Right ventricle myocardium superior (tissue), 1 donor: ENCODE measurements around the gene KLK15. TPM values are rescaled to one million over a fixed set of nuclear protein-coding genes. Genes with fewer than 3 reads are reported as not detected.

ENCODE experiments used
- ATAC-seq: fragments of 200-7000 bp; cut with Tn5 transposase; one replicate; pipeline ENCODE4 v1.9.1; 2020; ENCODE audit warnings: mild to moderate bottlenecking; ENCODE audit not compliant: poor library complexity
- DNase-seq: peaks from one replicate; pipeline ENCODE4 v3.0.0-alpha.2; 2020
- intact Hi-C: fragments of 100-400 bp; cut with DNase I; formaldehyde crosslinking; loops from one replicate; pipeline ENCODE4 v1.11.2; 2022
- total RNA-seq: library from RNA; stranded (reverse); fragmentation: NEBNext Ultra II Directional; extraction: Animal tissue kit (Norgen Biotek cat#: 25700); gene quantifications from one replicate; pipeline ENCODE4 v1.2.1, GENCODE V29; 2021
- donor health status: DM: no; HTN: yes; CAD: no; lungs with severe emphysema.

The KLK15 gene
- total RNA-seq, 1 donor from 2014 or later = not detected

GRCh38 chr19:50850738-50851137 is 17.4 kb upstream of the KLK15 start:
- intact Hi-C loops = no loop called here
- DNase-seq = no peak
- ATAC-seq = no peak

- DNase-seq (no peak), ATAC-seq (no peak)
- intact Hi-C loops = no loop called here
Observed at GRCh38 chr19:50844296-50844935, 11.0 kb upstream of the KLK15 start.

DNA sequence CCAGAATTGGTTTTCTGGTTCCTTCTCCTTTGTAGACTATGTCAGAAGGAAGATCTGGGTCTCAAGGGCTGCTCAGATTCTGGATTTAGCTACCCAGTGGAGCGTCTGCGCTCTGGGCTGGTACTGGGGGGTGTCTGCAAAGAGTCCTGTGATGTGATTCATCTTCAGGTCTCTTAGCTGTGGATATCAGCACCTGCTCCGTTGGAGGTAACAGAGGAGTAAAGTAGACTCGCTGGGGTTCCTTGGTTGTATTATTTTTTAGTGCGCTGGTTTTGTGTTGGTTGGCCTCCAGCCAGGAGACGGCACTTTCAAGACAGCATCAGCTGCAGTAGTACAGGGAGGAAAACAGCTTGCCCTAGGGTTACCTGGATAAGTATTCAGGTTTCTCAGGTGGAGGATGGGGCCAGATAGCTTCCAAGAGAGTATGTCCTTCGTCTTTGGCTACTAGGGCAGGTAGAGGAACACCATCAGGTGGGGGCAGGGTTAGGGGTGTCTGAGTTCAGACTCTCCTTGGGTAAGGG is 10.4 kb upstream of the KLK15 start:
- DNase-seq (no peak), ATAC-seq (no peak)
- intact Hi-C loops = no loop called here

DNA sequence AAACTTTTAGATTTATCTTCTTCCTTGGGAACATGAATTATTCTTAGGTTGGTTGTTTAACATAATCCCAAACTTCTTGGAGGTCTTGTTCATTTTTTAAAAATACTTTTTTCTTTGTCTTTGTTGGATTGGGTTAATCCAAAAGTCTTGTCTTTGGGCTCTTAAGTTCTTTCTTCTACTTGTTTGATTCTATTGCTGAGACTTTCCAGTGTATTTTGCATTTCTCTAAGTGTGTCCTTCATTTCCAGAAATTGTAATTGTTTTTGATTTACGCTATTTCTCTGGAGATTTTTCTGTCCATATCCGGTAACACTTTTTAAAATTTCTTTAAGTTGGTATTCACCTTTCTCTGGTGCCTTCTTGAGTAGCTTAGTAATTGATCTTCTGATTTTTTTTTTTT is 9.8 kb upstream of the KLK15 start:
- ATAC-seq = no peak
- intact Hi-C loops = no loop called here
- DNase-seq = no peak

- intact Hi-C loops = no loop called here
- no peak for ATAC-seq
Observed at GRCh38 chr19:50842130-50842529, 8.8 kb upstream of the KLK15 start.

GRCh38 chr19:50839712-50840655 is 6.6 kb upstream of the KLK15 start:
- ATAC-seq (no peak), DNase-seq (no peak)
- intact Hi-C loops = no loop called here

More at GRCh38 chr19:50842130-50842529, 8.8 kb upstream of the KLK15 start:
- DNase-seq = no peak

DNA sequence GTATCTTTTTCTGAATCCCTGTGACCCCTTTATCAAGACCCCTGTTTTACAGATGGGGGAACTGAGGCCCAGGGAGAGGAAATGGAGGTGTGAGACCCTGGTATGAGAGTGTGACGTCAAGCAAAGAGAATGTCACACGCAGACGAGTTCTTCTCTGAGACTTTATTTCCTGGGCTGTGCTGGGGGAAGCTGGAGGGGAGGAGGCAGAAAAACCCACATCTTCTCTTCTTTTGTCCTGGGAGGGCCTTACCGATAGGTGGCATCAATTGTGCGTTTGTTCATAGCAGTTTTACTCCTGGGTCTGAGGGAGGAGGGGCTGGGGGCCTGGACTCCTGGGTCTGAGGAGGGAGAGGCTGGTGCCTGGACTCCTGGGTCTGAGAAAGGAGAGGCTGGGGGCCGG is 4.9 kb upstream of the KLK15 start:
- DNase-seq (no peak), ATAC-seq (no peak)
- intact Hi-C loops = no loop called here

- DNase-seq = no peak
- intact Hi-C loops = no loop called here
- no peak for ATAC-seq
Observed at GRCh38 chr19:50837300-50837699, 3.9 kb upstream of the KLK15 start.

DNA sequence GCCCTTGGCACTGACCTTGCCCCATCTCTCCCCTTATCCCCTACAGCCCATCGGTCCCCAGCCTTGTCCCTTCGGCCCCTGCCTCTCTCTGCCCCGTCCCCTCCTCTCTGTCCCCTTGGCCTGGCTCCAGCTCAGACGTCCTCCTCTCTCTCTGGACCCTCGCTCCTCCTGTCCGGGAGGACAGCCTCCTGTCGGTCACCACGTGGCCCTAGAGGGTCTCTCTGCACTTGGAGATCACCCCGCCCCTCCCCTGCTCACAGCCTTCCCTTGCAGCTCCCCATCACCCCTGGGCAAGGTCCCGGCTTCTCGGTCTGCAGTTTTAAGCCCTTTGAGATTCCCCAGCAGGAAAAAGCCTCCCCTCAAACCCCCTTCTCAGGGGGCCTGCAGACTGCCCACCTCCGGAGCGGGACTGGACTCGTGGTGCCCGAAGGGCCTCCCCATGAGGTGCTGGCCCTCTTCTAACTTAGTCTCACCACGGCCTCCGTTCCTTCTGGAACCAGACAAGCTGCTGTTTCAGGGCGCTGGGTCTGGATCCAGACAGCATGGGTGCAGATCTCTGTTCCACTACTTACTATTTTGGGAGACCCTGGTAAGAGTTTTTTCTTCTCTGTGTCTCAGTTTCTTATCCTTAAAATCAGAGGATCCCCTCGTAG is 3.3 kb upstream of the KLK15 start:
- no peak for ATAC-seq

GRCh38 chr19:50835785-50836542 is 2.6 kb upstream of the KLK15 start:
- ATAC-seq (peak; percentile 95), DNase-seq (peak; percentile 75)
- intact Hi-C loops = no loop called here

More for the DNA sequence above, 3.3 kb upstream of the KLK15 start:
- DNase-seq = no peak
- intact Hi-C loops = no loop called here

DNA sequence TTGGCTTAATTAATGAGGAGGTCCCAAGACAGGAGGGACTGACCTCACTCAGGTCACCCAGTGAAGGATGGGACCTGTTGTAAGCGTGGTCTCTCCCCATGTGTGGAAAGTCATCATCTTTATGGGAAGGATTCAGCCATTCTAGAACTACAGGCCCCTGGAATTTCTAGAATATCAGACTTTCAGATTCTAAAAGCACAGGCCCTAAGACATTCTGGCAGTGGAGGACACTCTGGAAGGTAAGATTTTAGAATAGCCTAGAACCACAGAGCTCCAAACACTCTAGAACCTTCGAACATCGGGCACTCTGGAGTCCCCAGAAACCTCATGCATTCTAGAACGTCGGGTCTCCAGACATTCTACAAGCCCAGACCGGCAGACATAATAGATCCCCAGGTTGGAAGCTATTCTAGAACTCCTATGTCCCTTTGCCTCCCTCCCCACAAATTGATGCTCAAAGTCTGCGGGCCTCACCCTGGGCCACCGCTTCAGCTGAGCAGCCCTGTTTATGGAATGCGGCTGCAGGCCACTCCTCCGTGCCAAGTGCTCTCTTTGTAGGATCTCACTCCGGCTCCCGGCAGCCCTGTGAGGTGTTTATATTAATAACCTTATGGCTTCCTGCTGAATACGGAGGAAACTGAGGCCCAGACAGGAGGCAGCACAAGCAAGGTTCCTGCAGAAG is 1.9 kb upstream of the KLK15 start:
- intact Hi-C loops = no loop called here
- ATAC-seq (peak; percentile 34), DNase-seq (no peak)

- no peak for ATAC-seq
- DNase-seq = no peak
- intact Hi-C loops = no loop called here
Observed at GRCh38 chr19:50833802-50834167, 411 bp upstream of the KLK15 start.

DNA sequence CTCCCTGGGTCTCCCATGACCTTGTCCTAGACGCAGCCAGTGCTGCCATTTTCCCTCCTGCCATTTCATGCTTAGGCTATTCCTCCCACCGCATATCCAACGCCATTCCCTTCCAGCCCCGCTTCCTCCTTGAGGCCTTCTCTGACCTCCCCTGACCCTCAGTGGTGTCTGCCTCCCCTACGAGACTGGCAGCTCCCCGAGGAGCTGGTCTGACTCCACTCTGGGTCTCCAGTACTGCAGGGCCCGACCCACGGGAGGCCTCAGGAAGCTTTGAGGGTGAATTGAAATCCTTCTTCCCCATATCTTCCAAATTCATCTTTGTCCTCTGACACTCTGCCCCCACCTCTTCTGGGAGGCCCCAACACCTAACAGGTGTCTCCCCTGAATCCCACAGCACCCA is 708 bp downstream of the KLK15 start:
- DNase-seq = no peak
- no peak for ATAC-seq
- intact Hi-C loops = no loop called here

DNA sequence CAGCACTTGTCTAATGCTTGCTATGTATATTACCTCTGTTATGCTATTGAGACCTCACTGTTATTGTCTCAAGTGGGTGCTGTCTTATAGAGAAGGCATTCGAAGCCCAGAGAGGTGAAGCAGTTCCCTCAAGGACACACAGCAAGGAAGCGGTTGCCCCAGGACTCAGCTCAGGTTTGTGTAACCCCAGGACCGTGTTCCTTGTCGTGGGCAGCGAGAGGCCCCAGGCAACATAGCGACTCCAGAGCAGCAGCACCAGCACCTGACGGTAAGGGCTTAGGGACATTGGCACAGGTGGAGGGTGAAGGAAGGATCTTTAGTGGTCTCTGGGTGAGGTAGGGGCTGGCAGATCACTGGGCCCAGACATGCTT is 2.4 kb downstream of the KLK15 start:
- ATAC-seq = no peak
- intact Hi-C loops = no loop called here
- DNase-seq = no peak

- intact Hi-C loops = no loop called here
- ATAC-seq (no peak), DNase-seq (no peak)
Observed at GRCh38 chr19:50830266-50831025, 2.9 kb downstream of the KLK15 start.

DNA sequence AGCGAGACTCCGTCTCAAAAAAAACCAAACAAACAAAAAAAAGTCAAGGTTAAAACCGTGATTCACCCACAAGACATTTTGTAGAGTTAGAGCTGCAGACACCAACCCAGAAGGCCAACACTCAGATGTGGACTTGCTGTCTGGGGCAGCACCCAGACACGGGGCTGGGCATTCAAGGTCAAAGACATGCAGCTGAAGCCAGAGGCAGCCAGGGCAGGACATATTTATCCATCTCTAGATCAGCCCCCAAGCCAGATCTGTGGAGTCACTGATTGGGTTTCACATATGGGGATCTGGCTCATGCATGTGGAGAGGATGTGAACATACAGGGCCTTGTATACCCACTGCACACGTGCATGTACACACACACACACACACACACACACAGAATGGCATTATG is 3.6 kb downstream of the KLK15 start:
- DNase-seq = no peak
- intact Hi-C loops = no loop called here
- ATAC-seq = no peak

DNA sequence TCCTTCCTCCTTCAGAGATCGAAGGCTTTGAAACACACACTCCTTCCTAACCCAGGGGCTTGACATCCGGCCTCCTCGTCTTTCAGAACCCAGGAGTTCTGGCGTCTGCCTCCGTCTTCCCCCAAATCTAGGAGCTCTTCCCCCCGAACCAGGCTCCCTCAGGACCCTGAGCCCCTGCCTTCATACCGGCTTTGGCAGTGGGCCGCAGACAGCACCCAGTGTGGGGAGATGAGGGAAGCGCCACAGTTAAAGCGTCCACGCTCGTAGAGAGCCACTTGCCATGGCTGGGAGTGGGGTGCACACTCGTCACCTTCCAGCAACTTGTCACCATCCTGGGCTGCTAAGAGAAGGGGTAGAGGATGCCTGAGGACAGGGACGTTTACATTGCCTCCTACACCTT is 5.9 kb downstream of the KLK15 start:
- no peak for ATAC-seq
- intact Hi-C loops = no loop called here

More for the DNA sequence above, 5.9 kb downstream of the KLK15 start:
- DNase-seq = no peak
